COLO829 (cell line): ENCODE measurements around the gene ATG9B.
"Not testable (repeated sequence)": the region's sequence is repeated elsewhere in the genome, so short reads cannot be mapped to it uniquely, and the experiment has no call there.

Source experiments
- DNase-seq: peaks from one replicate; pipeline ENCODE4 v3.0.0; 2012; ENCODE audit warnings: low spot score

ATG9B gene

GRCh38 chr7:151035026-151035717 lies 10.9 kb upstream of the ATG9B start:
- no peak for DNase-seq

DNA sequence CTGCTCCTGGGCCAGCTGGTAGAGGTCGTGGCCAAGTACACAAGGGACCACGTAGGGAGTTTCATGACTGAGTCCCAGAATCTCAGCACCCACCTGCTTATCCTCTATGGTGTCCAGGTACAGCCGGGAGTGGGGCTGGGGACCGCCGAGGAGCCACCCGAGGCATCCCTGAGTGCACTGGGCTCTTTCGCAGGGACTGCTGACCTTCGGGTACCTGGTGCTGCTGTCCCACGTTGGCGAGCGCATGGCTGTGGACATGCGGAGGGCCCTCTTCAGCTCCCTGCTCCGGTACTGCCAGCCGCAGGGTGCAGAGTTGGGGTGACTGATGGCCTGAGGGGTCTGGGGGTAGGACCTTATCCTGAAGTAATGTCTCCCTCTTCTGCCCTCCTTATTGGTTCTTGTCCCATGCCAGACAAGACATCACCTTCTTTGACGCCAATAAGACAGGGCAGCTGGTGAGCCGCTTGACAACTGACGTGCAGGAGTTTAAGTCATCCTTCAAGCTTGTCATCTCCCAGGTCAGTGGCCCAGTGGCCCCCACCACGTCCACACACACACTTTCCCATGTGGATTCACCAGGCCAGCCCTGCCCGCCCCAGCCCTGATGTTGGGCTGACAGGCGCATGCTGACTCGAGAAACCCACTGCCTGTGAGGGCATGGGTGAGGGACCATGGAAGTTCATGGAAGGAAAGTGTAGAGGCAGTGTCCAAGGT lies 10.2 kb upstream of the ATG9B start:
- no peak for DNase-seq

GRCh38 chr7:151033864-151034249 lies 9.6 kb upstream of the ATG9B start:
- no peak for DNase-seq

DNA sequence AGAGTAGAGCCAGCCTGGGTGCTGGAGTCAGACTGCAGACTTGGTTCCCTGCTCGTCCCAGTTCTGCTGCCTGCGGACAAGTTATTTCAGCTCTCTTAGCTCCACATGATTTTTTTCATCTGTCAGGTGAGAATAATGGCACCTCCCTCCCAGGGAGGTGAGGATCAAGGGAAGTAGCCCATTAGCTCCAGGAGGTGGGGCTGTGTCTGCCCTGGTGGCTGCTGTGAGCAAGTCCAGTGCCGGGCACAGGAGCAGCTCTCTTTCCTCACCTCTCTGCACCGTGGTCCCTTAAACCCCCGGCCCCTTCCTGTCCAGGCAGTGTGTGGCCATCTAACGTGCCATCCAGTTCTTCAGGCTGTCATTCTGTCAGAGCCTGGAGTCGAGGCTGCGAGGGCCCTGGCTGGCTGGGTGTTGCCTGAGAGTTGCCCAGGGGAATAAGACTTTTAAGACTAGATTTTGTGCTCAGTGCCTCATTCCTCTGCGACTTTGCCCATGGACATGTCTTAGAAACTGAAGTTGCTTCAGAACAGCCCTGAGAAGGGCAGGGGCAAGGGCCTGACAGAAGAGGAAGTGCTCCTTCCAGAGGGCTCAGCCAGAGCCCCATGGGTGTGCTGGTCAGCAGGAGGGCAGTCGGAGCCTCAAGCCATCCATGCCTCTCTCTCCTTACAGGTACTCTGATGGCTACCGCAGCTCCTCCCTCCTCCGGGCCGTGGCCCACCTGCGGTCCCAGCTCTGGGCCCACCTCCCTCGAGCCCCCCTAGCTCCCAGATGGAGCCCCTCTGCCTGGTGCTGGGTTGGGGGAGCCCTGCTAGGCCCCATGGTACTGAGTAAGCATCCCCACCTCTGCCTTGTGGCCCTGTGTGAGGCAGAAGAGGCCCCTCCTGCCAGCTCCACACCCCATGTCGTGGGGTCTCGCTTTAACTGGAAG lies 8.9 kb upstream of the ATG9B start:
- no peak for DNase-seq

- no peak for DNase-seq
Observed at GRCh38 chr7:151031011-151031410, 6.7 kb upstream of the ATG9B start.

DNA sequence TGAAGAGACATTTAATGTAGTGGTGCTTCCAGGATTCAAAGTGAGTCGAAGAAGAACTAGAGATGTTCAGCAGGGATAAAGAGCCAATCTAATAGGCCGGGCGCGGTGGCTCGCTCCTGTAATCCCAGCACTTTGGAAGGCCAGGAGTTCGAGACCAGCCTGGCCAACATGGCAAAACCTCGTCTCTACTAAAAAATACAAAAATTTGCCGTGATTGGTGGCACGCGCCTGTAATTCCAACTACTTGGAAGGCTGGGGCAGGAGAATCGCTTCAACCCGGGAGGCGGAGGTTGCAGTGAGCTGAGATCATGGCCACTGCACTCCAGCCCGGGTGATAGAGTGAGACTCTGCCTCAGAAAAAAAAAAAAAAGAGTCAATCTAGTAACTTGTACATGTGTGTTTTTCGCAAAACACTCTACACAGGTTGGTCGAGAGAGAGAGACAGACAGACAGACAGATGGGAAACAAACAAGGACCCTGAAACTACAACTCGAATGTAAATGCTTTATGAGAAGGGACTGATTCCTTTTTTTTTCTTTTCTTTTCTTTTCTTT lies 4.7 kb upstream of the ATG9B start:
- DNase-seq = no peak

GRCh38 chr7:151028131-151028947 lies 4.0 kb upstream of the ATG9B start, which contains the start of gene ABCB8:
Gene ABCB8 (plus strand): TSS chr7:151028450. CDS start chr7:151028516, 66 bp downstream.
- DNase-seq = peak; percentile 100

DNA sequence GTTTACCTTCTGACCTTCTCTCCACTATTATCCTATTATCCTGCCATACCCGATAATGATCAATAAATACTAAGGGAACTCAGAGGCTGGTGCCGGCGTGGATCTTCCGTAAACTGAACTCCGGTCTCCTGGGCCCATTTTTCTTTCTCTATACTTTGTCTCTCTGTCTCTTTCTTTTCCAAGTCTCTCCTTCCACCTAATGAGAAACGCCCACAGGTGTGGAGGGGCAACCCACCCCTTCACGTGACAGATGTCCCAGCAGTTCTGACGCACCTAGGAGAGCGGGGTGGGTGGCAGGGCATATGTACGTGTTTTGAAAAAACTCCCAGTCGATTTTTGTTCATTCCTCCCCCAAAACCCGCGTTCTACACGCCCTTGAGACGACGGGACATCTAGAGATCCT lies 3.4 kb upstream of the ATG9B start:
- DNase-seq = not testable (repeated sequence)

DNA sequence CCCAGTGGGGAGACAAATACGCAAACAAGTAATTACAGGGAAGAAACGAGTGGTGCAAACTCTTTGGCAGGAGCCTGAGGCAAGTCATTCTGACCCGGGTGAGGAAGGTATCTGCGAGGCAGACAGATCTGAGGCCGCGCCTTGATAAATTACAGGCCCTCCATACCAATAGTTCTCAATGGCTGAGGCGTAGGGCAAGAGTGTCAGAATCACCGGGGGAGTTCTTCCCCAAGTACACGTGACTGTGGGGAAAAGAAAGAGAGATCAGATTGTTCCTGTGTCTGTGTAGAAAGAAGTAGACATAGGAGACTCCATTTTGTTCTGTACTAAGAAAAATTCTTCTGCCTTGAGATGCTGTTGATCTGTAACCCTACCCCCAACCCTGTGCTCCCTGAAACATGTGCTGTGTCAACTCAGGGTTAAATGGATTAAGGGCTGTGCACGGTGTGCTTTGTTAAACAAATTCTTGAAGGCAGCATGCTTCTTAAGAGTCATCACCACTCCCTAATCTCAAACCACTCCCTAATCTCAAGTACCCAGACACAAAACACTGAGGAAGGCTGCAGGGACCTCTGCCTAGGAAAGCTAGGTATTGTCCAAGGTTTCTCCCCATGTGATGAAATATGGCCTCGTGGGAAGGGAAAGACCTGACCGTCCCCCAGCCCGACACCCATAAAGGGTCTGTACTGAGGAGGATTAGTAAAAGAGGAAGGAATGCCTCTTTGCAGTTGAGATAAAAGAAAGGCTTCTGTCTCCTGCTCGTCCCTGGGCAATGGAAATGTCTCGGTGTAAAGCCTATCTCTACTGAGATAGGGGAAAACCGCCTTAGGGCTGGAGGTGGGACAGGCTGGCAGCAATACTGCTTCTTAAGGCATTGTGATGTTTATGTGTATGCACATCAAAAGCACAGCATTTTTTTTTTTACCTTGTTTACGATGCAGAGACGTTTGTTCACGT lies 2.8 kb upstream of the ATG9B start:
- not testable (repeated sequence) for DNase-seq

- no peak for DNase-seq
Observed at GRCh38 chr7:151025924-151026671, 1.8 kb upstream of the ATG9B start.

DNA sequence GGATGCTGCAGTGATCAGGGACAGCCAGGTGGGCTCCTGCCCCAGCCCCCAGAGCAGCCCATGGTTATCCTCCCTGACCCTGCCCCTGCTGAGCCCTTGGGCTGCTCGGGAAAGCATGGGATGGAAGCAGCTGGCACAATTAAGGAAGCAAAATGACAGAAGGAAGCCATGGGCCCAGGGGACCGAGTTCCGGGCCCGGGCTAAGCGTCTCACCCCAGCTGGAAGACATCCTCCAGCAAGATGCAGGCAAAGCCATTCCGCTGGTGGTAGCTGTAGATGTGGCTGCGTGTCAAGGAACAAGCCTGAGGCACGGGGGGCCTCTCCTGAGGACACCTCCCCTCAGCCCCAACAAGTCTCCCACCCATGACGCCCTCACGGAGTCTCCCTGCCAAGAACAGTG lies 1.1 kb downstream of the ATG9B start:
- DNase-seq = no peak

- no peak for DNase-seq
Observed at GRCh38 chr7:151020231-151020630, 4.1 kb downstream of the ATG9B start.

GRCh38 chr7:151019130-151019447 lies 5.2 kb downstream of the ATG9B start:
- no peak for DNase-seq

DNA sequence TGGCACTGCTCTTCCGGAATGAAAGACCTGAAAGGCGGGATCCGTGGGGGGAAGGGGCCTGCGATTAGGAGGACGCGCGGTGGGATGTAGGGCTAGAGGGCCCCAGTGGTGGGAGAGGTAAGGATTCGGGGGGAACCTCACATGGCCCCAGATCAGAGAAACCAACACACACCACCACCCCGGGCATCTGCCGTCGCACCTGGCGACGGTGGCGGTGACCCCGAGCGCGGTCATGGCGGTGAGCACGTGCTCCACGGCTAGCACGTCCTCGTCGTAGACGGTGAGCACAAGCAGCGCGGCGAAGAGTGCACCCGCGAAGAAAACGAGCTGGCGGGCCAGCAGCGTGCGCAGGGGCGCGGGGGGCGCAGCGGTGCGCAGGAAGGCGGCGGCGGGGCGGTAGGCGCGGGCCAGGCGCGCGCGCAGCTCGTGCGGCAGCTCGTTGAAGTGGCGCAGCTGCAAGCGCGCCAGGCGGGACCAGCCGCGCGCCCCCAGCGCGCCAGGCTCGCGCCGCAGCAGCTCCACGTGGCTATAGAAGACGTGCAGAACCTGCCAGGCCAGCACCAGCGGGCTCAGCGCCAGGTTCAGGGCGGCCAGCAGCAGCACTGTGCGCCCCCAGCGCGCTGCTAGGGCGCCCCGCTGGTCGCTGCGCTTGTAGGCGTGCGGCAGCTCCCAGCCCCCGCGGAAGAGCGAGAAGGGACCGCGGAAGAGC lies 5.7 kb downstream of the ATG9B start:
- no peak for DNase-seq

DNA sequence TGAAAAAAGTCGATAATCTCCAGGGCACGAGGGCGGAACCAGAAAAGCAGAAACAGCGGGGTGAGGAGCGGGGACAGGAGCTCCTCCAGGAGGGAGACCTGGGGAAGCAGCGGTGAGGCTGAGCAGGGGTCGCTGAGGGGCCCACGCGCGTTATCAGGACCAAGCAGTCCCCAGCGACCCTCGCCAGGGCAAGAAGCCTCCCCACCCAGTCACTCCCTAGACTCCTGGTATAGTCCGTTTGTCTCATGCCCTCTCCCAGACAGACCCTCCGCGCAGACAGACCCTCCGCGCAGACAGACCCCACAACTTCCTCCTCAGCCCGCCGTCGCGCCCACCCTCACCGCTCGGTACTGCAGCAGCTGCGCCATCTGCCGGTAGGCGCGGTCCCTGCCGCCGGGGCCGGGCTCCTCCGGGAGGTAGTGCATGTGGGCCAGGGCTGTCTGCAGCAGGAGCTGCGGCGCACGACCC lies 6.3 kb downstream of the ATG9B start:
- DNase-seq = peak; percentile 48

- no peak for DNase-seq
Observed at GRCh38 chr7:151017370-151017952, 6.8 kb downstream of the ATG9B start.

- no peak for DNase-seq
Observed at GRCh38 chr7:151016942-151017341, 7.4 kb downstream of the ATG9B start.

DNA sequence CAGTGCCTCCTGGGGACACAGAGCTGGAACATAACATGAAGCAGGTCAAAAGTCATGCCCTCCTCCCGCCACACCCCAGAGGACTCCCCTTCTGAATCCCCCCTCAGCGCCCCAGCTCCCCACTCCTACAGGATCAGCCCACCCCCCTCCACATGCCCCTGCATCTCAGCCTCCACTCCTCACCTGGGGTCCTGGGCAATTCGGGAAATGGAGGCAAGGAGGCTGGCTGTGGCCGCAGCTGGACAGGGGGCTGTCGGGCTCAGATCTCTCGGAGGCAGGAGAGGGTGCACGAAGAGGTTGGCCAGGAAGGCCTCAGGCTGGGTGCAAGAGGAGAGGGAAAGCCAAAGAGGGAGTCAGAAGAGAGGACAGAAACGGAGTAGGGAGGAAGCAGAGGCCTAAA lies 7.8 kb downstream of the ATG9B start:
- DNase-seq = no peak

- no peak for DNase-seq
Observed at GRCh38 chr7:151015967-151016366, 8.3 kb downstream of the ATG9B start.
